Stomach (tissue), 9 donors: ENCODE results near the gene CARD6. TPM values are rescaled to one million over a fixed set of nuclear protein-coding genes. Genes with fewer than 3 reads are reported as not detected.

Source experiments
- DNase-seq, 2 donors: peaks; one replicate each; pipeline versions ENCODE4 v3.0.0 to v3.0.0-alpha.2; 2013 to 2019
- H3K27ac ChIP-seq, 5 donors: fragments of 200-600 bp in 4 of 5; sonication (generic) in 4 of 5; one replicate each; pipeline ENCODE4 v1.5.1; 2013 to 2019; ENCODE audit warnings: mild to moderate bottlenecking in 1 of 5, moderate library complexity in 1 of 5
- H3K27me3 ChIP-seq, 3 donors: fragments of 200-600 bp; sonication (generic); one replicate each; pipeline ENCODE4 v1.5.1; 2017 to 2019; ENCODE audit warnings: mixed run types in 1 of 3
- H3K36me3 ChIP-seq, 4 donors: fragments of 200-600 bp; sonication (generic); 1 replicate in 3 of 4; 2 replicates in 1 of 4; pipeline ENCODE4 v1.5.1; 2016 to 2019
- H3K4me1 ChIP-seq, 4 donors: fragments of 200-600 bp; sonication (generic); one replicate each; pipeline ENCODE4 v1.5.1; 2016 to 2019
- H3K4me3 ChIP-seq, 4 donors: fragments of 200-600 bp; sonication (generic) in 3 of 4; one replicate each; pipeline ENCODE4 v1.5.1; 2016 to 2019; ENCODE audit warnings: mild to moderate bottlenecking in 1 of 4
- H3K9me3 ChIP-seq, 4 donors: fragments of 200-600 bp; sonication (generic); one replicate each; pipeline ENCODE4 v1.5.1; 2016 to 2019
- CTCF ChIP-seq, 7 experiments: fragments of 450-650 bp in 4 of 7; fragments of 200-600 bp in 3 of 7; sonication (generic) in 3 of 7; IDR thresholded peaks; one replicate each; pipeline ENCODE4 v1.5.1; 2016 to 2019; ENCODE audit warnings: antibody characterized with exemption in 7 of 7, control low read depth in 2 of 7, mild to moderate bottlenecking in 1 of 7
- EP300 ChIP-seq: sonication (generic); formaldehyde crosslinking; IDR thresholded peaks from one replicate; pipeline ENCODE4 v1.6.1; 2017; ENCODE audit warnings: antibody characterized with exemption
- POLR2A ChIP-seq, 4 donors: fragments of 450-650 bp; IDR thresholded peaks; one replicate each; pipeline ENCODE4 v1.6.1; 2016; ENCODE audit warnings: antibody characterized with exemption in 4 of 4, control low read depth in 2 of 4, mild to moderate bottlenecking in 1 of 4, moderate library complexity in 1 of 4
- POLR2AphosphoS5 ChIP-seq, 3 donors: sonication (generic); formaldehyde crosslinking; IDR thresholded peaks; one replicate each; pipeline ENCODE4 v1.6.1; 2016; ENCODE audit warnings: antibody characterized with exemption in 3 of 3
- WGBS, 5 donors: extraction: QIAGEN DNeasy Blood & Tissue Kit in 3 of 5; methylation state at CpG; one replicate each; pipeline versions ENCODE4 v1.1.5 to v1.1.7; 2013 to 2018; 5-methylcytosine and 5-hydroxymethylcytosine counted together
- intact Hi-C: fragments of 100-400 bp; cut with DNase I; formaldehyde crosslinking; loops from one replicate; pipeline ENCODE4 v1.15.1; 2023; ENCODE audit warnings: low total_unique reads
- polyA plus RNA-seq, 3 donors: library from polyadenylated mRNA; stranded (reverse); fragments of 200-250 nt; gene quantifications; one replicate each; pipeline ENCODE4 v1.2.3, GENCODE V29; 2013
- total RNA-seq, 5 donors: library from RNA; depleted of rRNA; stranded (reverse); fragments of >200 nt; gene quantifications; one replicate each; pipeline versions ENCODE4 v1.1.0 to v1.2.3, GENCODE V29; 2014 to 2016
- donor health status: healthy with polysubstance abuse.
- donor health status: Bipolar disorder and iron deficiency.
- donor health status: healthy.

Gene CARD6
- total and polyA plus RNA-seq, 8 donors = 2.0 to 30.8 (median 10.7) TPM

DNA sequence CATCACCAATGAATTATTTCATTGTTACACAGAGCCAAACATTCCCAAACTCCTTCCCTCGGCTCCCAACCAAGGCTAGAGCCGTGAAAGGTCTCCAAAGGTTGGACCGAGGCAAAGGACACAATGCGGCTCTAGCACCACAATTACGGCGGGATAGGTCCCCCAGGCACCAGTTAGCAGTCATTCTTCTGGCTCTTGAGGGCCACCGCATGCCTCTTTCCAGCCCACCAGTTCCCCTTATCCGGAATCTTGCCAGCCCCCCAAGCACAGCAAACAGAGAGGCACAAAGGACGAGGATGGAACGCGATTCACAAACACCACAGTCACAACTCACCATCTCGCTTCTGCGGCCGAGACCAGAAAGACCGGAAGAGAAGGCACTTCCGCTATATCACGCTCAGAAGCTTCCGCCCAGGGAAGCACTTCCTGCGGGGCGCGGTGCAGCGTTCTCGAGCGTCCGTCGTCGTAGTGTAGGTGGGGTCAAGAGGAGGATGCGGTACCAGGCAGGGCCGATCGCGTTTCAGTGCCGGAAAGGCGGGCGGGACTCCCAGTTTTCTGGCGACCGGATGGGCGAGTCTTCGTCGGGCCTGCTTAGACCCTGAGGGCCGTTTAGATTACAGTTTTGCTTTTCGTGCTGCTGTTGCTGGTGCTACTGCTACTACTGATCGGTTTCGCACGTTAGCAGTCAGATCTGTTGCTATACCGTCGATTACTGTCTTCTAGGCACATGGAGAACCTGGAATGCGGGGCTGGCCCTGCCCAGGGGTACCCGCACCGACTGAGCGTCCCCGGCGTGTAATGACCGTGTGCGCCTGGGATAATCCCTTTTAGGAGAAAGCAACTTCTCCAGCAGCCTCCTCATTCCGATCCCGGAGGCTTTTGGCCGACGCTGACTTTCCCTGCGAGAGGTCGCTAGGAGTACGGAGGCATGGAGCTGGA lies 6.0 kb upstream of the CARD6 start, which contains the start of gene RPL37:
RPL37 (minus strand) TSS at position 374 of the 939 bp plus-strand sequence; CDS start at position 337, 37 bp downstream.
- peak within 1 kb of the TSS; percentile 90 to 99 (median 97) for H3K27ac ChIP-seq
- no peaks in the 10 kb centered on the region for H3K27me3 ChIP-seq
- H3K4me3 ChIP-seq = peak within 1 kb of the TSS; percentile 62 to 88 (median 75)
- peaks cover 33 to 41% (median 40%) of the 10 kb centered on the region in 4 donors for H3K36me3 ChIP-seq
- peak; percentile 97 to 99 for DNase-seq
- intact Hi-C loops = loop anchor here (10.0 kb wide), 1 partner anchor 80 kb away; the partner anchor contains the start of gene TTC33
- no peaks in the 10 kb centered on the region for H3K9me3 ChIP-seq
- WGBS, 5 donors = 1 to 5% (median 2%) methylated on average over 39 to 61 of the region's 61 CpGs
- TF ChIP-seq EP300 (peak; percentile 19), CTCF (IDR thresholded peaks at IDR 0.05) (no peak), POLR2A (IDR thresholded peaks at IDR 0.05) (peak in 2 of 4 donors; percentile 51 to 60), POLR2AphosphoS5 (IDR thresholded peaks at IDR 0.05) (peak; percentile 91 to 99 (median 93))
- H3K4me1 ChIP-seq = peaks cover 12 to 42% (median 32%) of the 10 kb centered on the region in 4 donors

DNA sequence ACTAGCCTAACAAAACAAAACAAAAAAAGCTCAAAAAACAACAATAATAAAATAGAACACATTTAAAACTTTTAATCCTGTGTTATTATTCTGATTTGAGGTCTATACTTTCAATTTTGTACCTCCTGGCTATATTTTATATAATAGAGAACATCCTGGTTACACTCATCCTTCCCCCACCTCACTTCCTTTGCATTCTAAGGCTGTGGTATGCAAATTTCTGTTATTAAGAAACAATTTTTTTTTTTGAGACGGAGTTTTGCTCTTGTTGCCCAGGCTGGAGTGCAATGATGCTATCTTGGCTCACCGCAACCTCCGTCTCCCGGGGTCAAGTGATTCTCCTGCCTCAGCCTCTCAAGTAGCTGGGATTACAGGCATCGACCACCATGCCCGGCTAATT lies 3.1 kb upstream of the CARD6 start:
- Histone ChIP-seq H3K36me3 (peaks cover 4 to 12% (median 11%) of the 10 kb centered on the region in 4 donors), H3K27me3 (no peaks in the 10 kb centered on the region), H3K27ac (no peak overlapping the region), H3K4me1 (peaks cover 12 to 43% (median 28%) of the 10 kb centered on the region in 4 donors), H3K4me3 (no peak overlapping the region), H3K9me3 (no peaks in the 10 kb centered on the region)
- TF ChIP-seq POLR2A (IDR thresholded peaks at IDR 0.05) = no peak
- no peak for TF ChIP-seq POLR2AphosphoS5 (IDR thresholded peaks at IDR 0.05)
- no peak for TF ChIP-seq EP300
- TF ChIP-seq CTCF (IDR thresholded peaks at IDR 0.05) = no peak
- intact Hi-C loops = loop anchor here (10.0 kb wide), 1 partner anchor 83 kb away; the partner anchor contains the start of gene TTC33
- WGBS, 5 donors = 87 to 96% (median 91%) methylated on average over 6 of the region's 6 CpGs
- no peak for DNase-seq

DNA sequence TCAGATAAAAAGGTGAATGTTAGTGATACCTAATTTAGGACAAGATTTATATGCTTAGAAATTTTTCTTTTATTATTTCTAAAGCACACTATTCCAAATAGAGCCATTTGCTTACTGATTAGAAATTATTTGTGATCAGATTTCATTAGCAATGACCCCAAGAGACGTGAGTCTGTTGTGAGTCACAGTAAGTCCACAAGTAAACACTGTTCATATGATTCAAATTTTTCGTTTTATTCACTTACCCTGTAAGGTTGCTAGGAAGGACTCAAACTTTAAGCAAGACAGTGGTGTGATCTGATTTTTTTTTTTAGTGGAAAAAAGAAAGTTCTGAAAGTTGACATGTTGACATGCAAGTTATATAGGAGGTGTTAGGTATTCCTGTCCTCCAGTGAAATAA lies 1.2 kb downstream of the CARD6 start:
- Histone ChIP-seq H3K36me3 (peaks cover 0 to 7% (median 7%) of the 10 kb centered on the region in 4 donors), H3K4me3 (peak overlapping the region; percentile 35 to 47 (median 41)), H3K27me3 (no peaks in the 10 kb centered on the region), H3K9me3 (no peaks in the 10 kb centered on the region), H3K27ac (peak overlapping the region in 4 of 5 donors; percentile 83 to 88 (median 84)), H3K4me1 (peaks cover 0 to 47% (median 14%) of the 10 kb centered on the region in 4 donors)
- DNase-seq = no peak
- WGBS, 5 donors = 15 to 28% (median 24%) methylated on average over 2 of the region's 2 CpGs
- TF ChIP-seq EP300 (no peak), POLR2AphosphoS5 (IDR thresholded peaks at IDR 0.05) (peak in 1 of 3 donors; percentile 15)
- intact Hi-C loops = no loop called here

- WGBS, 5 donors = 87 to 98% (median 93%) methylated on average over 4 of the region's 4 CpGs
- intact Hi-C loops = no loop called here
- no peak for TF ChIP-seq POLR2A (IDR thresholded peaks at IDR 0.05)
- no peak for TF ChIP-seq POLR2AphosphoS5 (IDR thresholded peaks at IDR 0.05)
- no peak for TF ChIP-seq CTCF (IDR thresholded peaks at IDR 0.05)
- TF ChIP-seq EP300 = no peak
- Histone ChIP-seq H3K9me3 (no peaks in the 10 kb centered on the region), H3K36me3 (peaks cover 0 to 14% (median 10%) of the 10 kb centered on the region in 4 donors), H3K27ac (no peak overlapping the region), H3K27me3 (no peaks in the 10 kb centered on the region), H3K4me3 (no peak overlapping the region), H3K4me1 (peaks cover 0 to 47% (median 14%) of the 10 kb centered on the region in 4 donors)
- no peak for DNase-seq
Measured at GRCh38 chr5:40844565-40844964, 3.4 kb downstream of the CARD6 start.
